ENCODE results near the gene GLO1. TPM values are rescaled to one million over a fixed set of nuclear protein-coding genes. Genes with fewer than 3 reads are reported as not detected.

Gene GLO1
- total and polyA plus RNA-seq, 2 experiments from 2014 or later: 273 TPM

DNA sequence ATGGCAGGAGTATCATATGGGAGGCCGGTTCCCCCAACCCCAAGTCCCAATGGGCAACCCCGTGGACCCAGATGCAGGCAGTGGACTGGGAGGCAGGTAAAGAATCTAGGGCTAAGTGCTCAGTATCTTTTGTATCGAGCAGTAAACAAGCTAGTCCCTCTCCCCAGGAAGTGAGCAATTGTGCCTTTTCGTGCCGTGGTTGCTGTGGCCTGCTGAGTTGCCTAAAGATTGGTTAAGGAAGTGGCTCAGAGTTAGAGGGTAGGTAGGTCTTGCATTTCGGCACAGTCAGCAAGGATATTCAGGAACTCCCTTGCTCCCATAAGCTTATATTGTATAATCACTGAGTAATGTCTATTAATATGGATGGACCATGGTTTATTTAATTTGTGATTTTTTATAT is 10.9 kb upstream of the GLO1 start:
- peaks cover 40% of the 10 kb centered on the region for H3K27me3 ChIP-seq (ENCODE audit: insufficient read depth)
- H3K36me3 Mint-ChIP-seq (ENCODE audit: low read depth): peaks cover 3% of the 10 kb centered on the region; the same call in 1 of the 3 replicates
- peak; percentile 34 for ATAC-seq

More for the DNA sequence above, 10.9 kb upstream of the GLO1 start:
- Mint-ChIP-seq H3K4me1 (peaks cover 10% of the 10 kb centered on the region; the same call in 2 of the 3 replicates), H3K27ac (no peak overlapping the region), H3K27me3 (ENCODE audit: insufficient read depth, low read depth, poor library complexity) (peaks cover 20% of the 10 kb centered on the region), H3K9me3 (peaks cover 12% of the 10 kb centered on the region), H3K4me3 (no peak overlapping the region)
- H3F3A ChIP-seq (replicated peaks; ENCODE audit: low read depth): no peaks in the 10 kb centered on the region
- H3K79me2 ChIP-seq (replicated peaks; ENCODE audit: insufficient read depth): no peaks in the 10 kb centered on the region
- H2AFZ ChIP-seq: no peak overlapping the region
- H3K4me1 ChIP-seq (ENCODE audit: insufficient read depth): peaks cover 8% of the 10 kb centered on the region
- H3K4me3 ChIP-seq: no peak overlapping the region
- H3K9me2 ChIP-seq (ENCODE audit: insufficient read depth): peaks cover 4% of the 10 kb centered on the region; the same call in 1 of the 2 replicates
- no peak for TF ChIP-seq POLR2AphosphoS5 (IDR thresholded peaks at IDR 0.05; ENCODE audit: low read depth)
- no peak for TF ChIP-seq ZNF114 (CRISPR knock-in tag; IDR thresholded peaks at IDR 0.05)
- TF ChIP-seq EZH2 (IDR thresholded peaks at IDR 0.05; ENCODE audit: low read depth, unreplicated experiment): no peak
- no peak for TF ChIP-seq EZH2phosphoT487 (IDR thresholded peaks at IDR 0.05; ENCODE audit: unreplicated experiment)
- TF ChIP-seq, protein P1, sequence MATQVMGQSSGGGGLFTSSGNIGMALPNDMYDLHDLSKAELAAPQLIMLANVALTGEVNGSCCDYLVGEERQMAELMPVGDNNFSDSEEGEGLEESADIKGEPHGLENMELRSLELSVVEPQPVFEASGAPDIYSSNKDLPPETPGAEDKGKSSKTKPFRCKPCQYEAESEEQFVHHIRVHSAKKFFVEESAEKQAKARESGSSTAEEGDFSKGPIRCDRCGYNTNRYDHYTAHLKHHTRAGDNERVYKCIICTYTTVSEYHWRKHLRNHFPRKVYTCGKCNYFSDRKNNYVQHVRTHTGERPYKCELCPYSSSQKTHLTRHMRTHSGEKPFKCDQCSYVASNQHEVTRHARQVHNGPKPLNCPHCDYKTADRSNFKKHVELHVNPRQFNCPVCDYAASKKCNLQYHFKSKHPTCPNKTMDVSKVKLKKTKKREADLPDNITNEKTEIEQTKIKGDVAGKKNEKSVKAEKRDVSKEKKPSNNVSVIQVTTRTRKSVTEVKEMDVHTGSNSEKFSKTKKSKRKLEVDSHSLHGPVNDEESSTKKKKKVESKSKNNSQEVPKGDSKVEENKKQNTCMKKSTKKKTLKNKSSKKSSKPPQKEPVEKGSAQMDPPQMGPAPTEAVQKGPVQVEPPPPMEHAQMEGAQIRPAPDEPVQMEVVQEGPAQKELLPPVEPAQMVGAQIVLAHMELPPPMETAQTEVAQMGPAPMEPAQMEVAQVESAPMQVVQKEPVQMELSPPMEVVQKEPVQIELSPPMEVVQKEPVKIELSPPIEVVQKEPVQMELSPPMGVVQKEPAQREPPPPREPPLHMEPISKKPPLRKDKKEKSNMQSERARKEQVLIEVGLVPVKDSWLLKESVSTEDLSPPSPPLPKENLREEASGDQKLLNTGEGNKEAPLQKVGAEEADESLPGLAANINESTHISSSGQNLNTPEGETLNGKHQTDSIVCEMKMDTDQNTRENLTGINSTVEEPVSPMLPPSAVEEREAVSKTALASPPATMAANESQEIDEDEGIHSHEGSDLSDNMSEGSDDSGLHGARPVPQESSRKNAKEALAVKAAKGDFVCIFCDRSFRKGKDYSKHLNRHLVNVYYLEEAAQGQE (IDR thresholded peaks at IDR 0.05; ENCODE audit: unreplicated experiment): no peak
- TF ChIP-seq, protein P2, sequence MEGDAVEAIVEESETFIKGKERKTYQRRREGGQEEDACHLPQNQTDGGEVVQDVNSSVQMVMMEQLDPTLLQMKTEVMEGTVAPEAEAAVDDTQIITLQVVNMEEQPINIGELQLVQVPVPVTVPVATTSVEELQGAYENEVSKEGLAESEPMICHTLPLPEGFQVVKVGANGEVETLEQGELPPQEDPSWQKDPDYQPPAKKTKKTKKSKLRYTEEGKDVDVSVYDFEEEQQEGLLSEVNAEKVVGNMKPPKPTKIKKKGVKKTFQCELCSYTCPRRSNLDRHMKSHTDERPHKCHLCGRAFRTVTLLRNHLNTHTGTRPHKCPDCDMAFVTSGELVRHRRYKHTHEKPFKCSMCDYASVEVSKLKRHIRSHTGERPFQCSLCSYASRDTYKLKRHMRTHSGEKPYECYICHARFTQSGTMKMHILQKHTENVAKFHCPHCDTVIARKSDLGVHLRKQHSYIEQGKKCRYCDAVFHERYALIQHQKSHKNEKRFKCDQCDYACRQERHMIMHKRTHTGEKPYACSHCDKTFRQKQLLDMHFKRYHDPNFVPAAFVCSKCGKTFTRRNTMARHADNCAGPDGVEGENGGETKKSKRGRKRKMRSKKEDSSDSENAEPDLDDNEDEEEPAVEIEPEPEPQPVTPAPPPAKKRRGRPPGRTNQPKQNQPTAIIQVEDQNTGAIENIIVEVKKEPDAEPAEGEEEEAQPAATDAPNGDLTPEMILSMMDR (conservative IDR thresholded peaks at IDR 0.05; ENCODE audit: low read depth in 2 of 2): no peak
- no peak for TF ChIP-seq NANOG (IDR thresholded peaks at IDR 0.05; ENCODE audit: borderline replicate concordance)
- TF ChIP-seq CREB1 (CRISPR knock-in tag; IDR thresholded peaks at IDR 0.05; ENCODE audit: low read depth): no peak
- TF ChIP-seq, protein P3, sequence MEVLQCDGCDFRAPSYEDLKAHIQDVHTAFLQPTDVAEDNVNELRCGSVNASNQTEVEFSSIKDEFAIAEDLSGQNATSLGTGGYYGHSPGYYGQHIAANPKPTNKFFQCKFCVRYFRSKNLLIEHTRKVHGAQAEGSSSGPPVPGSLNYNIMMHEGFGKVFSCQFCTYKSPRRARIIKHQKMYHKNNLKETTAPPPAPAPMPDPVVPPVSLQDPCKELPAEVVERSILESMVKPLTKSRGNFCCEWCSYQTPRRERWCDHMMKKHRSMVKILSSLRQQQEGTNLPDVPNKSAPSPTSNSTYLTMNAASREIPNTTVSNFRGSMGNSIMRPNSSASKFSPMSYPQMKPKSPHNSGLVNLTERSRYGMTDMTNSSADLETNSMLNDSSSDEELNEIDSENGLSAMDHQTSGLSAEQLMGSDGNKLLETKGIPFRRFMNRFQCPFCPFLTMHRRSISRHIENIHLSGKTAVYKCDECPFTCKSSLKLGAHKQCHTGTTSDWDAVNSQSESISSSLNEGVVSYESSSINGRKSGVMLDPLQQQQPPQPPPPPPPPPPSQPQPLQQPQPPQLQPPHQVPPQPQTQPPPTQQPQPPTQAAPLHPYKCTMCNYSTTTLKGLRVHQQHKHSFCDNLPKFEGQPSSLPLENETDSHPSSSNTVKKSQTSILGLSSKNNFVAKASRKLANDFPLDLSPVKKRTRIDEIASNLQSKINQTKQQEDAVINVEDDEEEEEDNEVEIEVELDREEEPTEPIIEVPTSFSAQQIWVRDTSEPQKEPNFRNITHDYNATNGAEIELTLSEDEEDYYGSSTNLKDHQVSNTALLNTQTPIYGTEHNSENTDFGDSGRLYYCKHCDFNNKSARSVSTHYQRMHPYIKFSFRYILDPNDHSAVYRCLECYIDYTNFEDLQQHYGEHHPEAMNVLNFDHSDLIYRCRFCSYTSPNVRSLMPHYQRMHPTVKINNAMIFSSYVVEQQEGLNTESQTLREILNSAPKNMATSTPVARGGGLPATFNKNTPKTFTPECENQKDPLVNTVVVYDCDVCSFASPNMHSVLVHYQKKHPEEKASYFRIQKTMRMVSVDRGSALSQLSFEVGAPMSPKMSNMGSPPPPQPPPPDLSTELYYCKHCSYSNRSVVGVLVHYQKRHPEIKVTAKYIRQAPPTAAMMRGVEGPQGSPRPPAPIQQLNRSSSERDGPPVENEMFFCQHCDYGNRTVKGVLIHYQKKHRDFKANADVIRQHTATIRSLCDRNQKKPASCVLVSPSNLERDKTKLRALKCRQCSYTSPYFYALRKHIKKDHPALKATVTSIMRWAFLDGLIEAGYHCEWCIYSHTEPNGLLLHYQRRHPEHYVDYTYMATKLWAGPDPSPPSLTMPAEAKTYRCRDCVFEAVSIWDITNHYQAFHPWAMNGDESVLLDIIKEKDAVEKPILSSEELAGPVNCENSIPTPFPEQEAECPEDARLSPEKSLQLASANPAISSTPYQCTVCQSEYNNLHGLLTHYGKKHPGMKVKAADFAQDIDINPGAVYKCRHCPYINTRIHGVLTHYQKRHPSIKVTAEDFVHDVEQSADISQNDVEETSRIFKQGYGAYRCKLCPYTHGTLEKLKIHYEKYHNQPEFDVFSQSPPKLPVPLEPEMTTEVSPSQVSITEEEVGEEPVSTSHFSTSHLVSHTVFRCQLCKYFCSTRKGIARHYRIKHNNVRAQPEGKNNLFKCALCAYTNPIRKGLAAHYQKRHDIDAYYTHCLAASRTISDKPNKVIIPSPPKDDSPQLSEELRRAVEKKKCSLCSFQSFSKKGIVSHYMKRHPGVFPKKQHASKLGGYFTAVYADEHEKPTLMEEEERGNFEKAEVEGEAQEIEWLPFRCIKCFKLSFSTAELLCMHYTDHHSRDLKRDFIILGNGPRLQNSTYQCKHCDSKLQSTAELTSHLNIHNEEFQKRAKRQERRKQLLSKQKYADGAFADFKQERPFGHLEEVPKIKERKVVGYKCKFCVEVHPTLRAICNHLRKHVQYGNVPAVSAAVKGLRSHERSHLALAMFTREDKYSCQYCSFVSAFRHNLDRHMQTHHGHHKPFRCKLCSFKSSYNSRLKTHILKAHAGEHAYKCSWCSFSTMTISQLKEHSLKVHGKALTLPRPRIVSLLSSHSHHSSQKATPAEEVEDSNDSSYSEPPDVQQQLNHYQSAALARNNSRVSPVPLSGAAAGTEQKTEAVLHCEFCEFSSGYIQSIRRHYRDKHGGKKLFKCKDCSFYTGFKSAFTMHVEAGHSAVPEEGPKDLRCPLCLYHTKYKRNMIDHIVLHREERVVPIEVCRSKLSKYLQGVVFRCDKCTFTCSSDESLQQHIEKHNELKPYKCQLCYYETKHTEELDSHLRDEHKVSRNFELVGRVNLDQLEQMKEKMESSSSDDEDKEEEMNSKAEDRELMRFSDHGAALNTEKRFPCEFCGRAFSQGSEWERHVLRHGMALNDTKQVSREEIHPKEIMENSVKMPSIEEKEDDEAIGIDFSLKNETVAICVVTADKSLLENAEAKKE (CRISPR knock-in tag; IDR thresholded peaks at IDR 0.05): no peak
- no peak for TF ChIP-seq ZNF331 (CRISPR knock-in tag; IDR thresholded peaks at IDR 0.05; ENCODE audit: low read depth)
- TF ChIP-seq STAT1 (IDR thresholded peaks at IDR 0.05; ENCODE audit: unreplicated experiment): no peak
- TF ChIP-seq, protein P4, sequence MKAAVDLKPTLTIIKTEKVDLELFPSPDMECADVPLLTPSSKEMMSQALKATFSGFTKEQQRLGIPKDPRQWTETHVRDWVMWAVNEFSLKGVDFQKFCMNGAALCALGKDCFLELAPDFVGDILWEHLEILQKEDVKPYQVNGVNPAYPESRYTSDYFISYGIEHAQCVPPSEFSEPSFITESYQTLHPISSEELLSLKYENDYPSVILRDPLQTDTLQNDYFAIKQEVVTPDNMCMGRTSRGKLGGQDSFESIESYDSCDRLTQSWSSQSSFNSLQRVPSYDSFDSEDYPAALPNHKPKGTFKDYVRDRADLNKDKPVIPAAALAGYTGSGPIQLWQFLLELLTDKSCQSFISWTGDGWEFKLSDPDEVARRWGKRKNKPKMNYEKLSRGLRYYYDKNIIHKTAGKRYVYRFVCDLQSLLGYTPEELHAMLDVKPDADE (IDR thresholded peaks at IDR 0.05): no peak
- no peak for TF ChIP-seq JUNB (IDR thresholded peaks at IDR 0.05; ENCODE audit: unreplicated experiment)
- no peaks in the 10 kb centered on the region for H4K20me1 ChIP-seq (replicated peaks; ENCODE audit: insufficient read depth)
- no peaks in the 10 kb centered on the region for H3K36me3 ChIP-seq (ENCODE audit: insufficient read depth)
- no peak overlapping the region for H3K4me2 ChIP-seq
- DNase-seq (ENCODE audit: low spot score): peak; percentile 35
- H3K27ac ChIP-seq (ENCODE audit: low read depth): no peak overlapping the region

All from GM23338 (cell line).